IPS-18a (cell line): ENCODE data around the gene FBLL1.
"Not testable (repeated sequence)": the region's sequence is repeated elsewhere in the genome, so short reads cannot be mapped to it uniquely, and the experiment has no call there.

Experiments used
- H3K27ac ChIP-seq: one replicate; pipeline ENCODE4 v1.5.1; 2013; ENCODE audit warnings: low read length
- H3K27me3 ChIP-seq: one replicate; pipeline ENCODE4 v1.6.1; 2013; ENCODE audit warnings: mild to moderate bottlenecking, low read length; ENCODE audit not compliant: control insufficient read depth, insufficient read depth
- H3K36me3 ChIP-seq: one replicate; pipeline ENCODE4 v1.6.1; 2013; ENCODE audit warnings: low read depth, low read length; ENCODE audit not compliant: control insufficient read depth
- H3K4me1 ChIP-seq: one replicate; pipeline ENCODE4 v1.6.1; 2013; ENCODE audit warnings: low read depth, low read length; ENCODE audit not compliant: control insufficient read depth
- H3K4me3 ChIP-seq: one replicate; pipeline ENCODE4 v1.5.1; 2013; ENCODE audit warnings: low read length
- H3K9ac ChIP-seq: one replicate; pipeline ENCODE4 v1.6.1; 2013; ENCODE audit warnings: mild to moderate bottlenecking, low read length, moderate library complexity
- H3K9me3 ChIP-seq: one replicate; pipeline ENCODE4 v1.6.1; 2013; ENCODE audit warnings: low read depth, low read length; ENCODE audit not compliant: control insufficient read depth

Gene FBLL1

DNA sequence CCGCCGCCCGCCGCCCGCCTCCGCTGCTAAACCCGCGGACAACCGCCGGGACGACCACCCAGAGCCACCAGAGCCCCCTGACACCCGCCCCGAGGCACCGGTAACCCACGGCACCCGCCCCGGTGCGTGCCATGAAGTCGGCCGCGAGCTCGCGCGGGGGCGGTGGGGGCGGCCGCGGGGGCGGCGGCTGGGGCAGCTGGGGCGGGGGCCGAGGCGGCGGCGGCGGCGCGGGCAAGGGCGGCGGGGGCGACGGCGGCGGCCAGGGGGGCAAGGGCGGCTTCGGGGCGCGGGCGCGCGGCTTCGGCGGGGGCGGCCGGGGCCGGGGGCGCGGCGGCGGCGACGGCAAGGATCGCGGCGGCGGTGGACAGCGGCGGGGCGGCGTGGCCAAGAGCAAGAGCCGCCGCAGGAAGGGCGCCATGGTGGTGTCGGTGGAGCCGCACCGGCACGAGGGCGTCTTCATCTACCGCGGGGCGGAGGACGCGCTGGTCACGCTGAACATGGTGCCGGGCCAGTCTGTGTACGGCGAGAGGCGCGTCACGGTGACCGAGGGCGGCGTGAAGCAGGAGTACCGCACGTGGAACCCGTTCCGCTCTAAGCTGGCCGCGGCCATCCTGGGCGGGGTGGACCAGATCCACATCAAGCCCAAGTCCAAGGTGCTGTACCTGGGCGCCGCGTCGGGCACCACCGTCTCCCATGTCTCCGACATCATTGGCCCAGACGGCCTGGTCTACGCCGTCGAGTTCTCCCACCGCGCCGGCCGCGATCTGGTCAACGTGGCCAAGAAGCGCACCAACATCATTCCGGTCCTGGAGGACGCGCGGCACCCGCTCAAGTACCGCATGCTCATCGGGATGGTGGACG, 499 bp downstream of the FBLL1 start:
- Histone ChIP-seq H3K27ac (no peak overlapping the region), H3K36me3 (no peaks in the 10 kb centered on the region), H3K9me3 (no peaks in the 10 kb centered on the region), H3K27me3 (peaks cover 17% of the 10 kb centered on the region), H3K4me3 (peak overlapping the region; percentile 54), H3K4me1 (no peaks in the 10 kb centered on the region), H3K9ac (no peak overlapping the region)

GRCh38 chr5:168530621-168531150, 1.6 kb downstream of the FBLL1 start:
- H3K27me3 ChIP-seq: peaks cover 17% of the 10 kb centered on the region
- no peaks in the 10 kb centered on the region for H3K9me3 ChIP-seq
- H3K27ac ChIP-seq: no peak overlapping the region
- H3K36me3 ChIP-seq: no peaks in the 10 kb centered on the region
- H3K9ac ChIP-seq: no peak overlapping the region
- H3K4me3 ChIP-seq: no peak overlapping the region
- H3K4me1 ChIP-seq: no peaks in the 10 kb centered on the region

GRCh38 chr5:168531191-168531590, 2.1 kb downstream of the FBLL1 start:
- Histone ChIP-seq H3K9me3 (no peaks in the 10 kb centered on the region), H3K4me1 (no peaks in the 10 kb centered on the region), H3K27ac (no peak overlapping the region), H3K9ac (no peak overlapping the region), H3K4me3 (no peak overlapping the region), H3K36me3 (no peaks in the 10 kb centered on the region), H3K27me3 (peaks cover 17% of the 10 kb centered on the region)

- no peaks in the 10 kb centered on the region for H3K4me1 ChIP-seq
- no peaks in the 10 kb centered on the region for H3K9me3 ChIP-seq
- H3K9ac ChIP-seq: no peak overlapping the region
- peaks cover 17% of the 10 kb centered on the region for H3K27me3 ChIP-seq
- H3K27ac ChIP-seq: no peak overlapping the region
- no peak overlapping the region for H3K4me3 ChIP-seq
- no peaks in the 10 kb centered on the region for H3K36me3 ChIP-seq
Measured at GRCh38 chr5:168531987-168532864, 3.1 kb downstream of the FBLL1 start.

DNA sequence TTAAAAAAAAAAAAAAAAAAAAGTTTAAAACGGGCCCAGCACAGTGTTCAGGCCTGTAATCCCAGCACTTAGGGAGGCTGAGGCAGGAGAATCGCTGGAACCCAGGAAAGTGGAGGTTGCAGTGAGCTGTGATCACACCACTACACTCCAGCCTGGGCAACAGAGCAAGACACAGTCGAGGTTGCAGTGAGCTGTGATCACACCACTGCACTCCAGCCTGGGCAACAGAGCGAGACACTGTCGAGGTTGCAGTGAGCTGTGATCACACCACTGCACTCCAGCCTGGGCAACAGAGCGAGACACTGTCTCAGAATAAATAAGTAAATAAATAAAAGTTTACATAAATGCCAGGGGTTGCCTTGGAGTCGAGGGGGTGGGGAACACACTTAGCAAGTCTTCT, 5.2 kb downstream of the FBLL1 start:
- peaks cover 13% of the 10 kb centered on the region for H3K27me3 ChIP-seq
- H3K4me3 ChIP-seq, H3K27ac ChIP-seq, H3K4me1 ChIP-seq, H3K9me3 ChIP-seq, H3K9ac ChIP-seq, H3K36me3 ChIP-seq: not testable (repeated sequence)

DNA sequence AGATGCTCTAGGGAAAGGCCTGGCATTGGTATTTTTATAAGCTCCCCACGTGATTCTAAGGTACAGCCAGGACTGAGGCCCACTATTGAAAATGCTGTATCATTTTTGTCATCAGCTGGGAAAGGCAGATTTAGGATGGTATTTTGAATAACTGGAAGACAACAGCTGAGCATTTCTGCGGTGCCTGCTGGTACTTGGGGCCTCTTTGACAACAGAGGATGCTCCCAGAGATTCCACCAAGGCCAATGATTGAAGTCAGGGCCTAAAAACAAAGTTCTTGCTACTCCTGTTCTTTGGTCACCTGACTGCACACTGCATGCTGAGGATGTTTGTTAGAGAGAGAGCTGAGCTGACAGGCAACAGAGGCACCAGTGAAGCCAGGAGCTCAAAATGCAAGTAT, 8.1 kb downstream of the FBLL1 start:
- Histone ChIP-seq H3K4me3 (no peak overlapping the region), H3K36me3 (no peaks in the 10 kb centered on the region), H3K9me3 (no peaks in the 10 kb centered on the region), H3K4me1 (no peaks in the 10 kb centered on the region), H3K27me3 (no peaks in the 10 kb centered on the region), H3K27ac (no peak overlapping the region), H3K9ac (no peak overlapping the region)

DNA sequence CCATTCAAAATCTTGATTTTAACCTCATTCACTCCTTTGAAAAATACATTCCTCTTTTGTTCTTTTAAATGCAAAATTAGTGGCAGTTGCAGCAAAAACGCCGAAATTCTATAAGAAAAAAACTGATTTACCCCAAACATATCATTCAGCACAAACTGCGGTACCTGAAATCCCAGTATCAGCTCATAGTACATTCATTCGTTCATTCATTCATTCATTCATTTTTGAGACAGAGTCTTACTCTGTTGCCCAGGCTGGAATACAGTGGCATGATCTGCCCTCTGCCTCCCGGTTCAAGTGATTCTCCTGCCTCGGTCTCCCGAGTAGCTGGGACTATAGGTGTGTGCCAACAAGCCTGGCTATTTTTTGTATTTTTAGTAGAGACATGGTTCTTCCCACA, 20.4 kb downstream of the FBLL1 start:
- H3K4me3 ChIP-seq: no peak overlapping the region
- H3K36me3 ChIP-seq: peaks cover 23% of the 10 kb centered on the region
- H3K9me3 ChIP-seq: no peaks in the 10 kb centered on the region
- H3K27me3 ChIP-seq: no peaks in the 10 kb centered on the region
- H3K9ac ChIP-seq: no peak overlapping the region
- no peak overlapping the region for H3K27ac ChIP-seq
- no peaks in the 10 kb centered on the region for H3K4me1 ChIP-seq

DNA sequence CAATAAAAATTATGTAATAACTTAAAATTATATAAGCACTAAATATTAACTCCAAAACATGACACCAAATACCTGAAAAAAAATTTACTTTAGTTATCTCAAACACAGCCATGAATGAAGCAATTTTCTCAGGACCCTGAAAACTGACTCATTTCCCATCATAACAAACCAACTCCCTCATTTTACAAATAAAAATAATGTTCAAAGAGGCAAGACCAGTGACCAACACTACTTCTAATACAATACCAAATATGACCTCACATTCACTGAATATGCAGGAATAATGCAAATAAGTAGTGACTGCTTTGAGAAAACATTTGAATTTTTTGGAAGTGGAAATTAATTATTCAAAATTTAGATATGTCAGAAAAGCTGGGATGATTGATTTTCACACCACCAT, 21.6 kb downstream of the FBLL1 start:
- Histone ChIP-seq H3K27me3 (no peaks in the 10 kb centered on the region), H3K9me3 (no peaks in the 10 kb centered on the region), H3K9ac (no peak overlapping the region), H3K27ac (no peak overlapping the region), H3K4me3 (no peak overlapping the region), H3K36me3 (peaks cover 34% of the 10 kb centered on the region), H3K4me1 (no peaks in the 10 kb centered on the region)

DNA sequence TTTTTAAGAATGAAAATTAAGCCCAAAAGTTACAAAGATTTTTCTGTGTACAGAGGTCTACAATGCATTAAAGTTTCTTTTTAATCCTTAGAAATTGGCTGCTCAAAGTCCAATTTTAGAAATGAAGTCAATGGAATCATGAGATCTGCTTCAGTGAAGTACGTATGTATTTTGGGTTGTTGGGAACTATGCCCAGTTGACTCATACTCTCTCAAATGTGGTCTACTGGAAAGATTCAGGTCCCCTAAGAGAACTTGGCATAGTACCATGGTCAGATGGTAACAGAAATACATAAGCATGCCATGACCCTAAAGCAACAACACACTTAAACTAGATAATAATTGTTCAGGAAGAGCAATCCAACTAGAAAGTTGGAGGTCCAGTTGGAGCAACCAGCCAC, 23.0 kb downstream of the FBLL1 start:
- Histone ChIP-seq H3K36me3 (peaks cover 48% of the 10 kb centered on the region), H3K27ac (no peak overlapping the region), H3K4me3 (no peak overlapping the region), H3K9me3 (no peaks in the 10 kb centered on the region), H3K9ac (no peak overlapping the region), H3K4me1 (no peaks in the 10 kb centered on the region), H3K27me3 (no peaks in the 10 kb centered on the region)

DNA sequence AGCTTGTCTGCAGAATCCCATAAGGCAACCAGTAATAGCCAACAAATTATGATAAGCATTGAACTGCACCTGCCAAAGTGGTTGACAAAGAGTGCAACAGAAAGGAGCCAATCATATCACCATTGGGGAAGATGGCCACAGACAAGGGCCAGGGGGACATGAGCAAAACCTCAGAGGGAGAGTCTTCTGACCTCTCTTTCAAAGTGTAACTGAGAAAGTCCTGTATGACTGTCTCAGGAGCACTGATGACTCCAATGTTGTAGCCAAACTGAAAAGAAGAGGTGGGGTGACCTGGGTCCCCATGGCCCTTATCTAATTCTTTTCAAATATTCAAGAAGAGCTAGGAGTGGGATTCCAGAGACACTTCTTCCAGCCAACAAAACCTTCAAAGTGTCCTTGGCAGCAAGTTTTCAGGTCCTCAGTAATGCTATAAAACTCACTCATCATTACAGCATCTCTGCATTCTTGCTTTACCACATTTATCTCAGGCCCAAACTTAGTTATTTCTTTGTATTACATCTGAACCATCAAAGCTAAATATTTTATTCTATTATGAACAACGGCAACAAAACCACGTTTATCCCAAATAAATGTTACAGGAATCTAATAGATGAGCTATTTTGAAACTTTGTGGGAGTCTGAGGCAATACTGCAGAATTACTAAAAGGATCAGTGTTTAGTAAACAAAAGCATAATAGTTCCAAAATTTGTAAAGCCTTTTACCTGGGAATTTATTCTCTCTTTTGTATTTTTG, 24.4 kb downstream of the FBLL1 start:
- Histone ChIP-seq H3K4me1 (no peaks in the 10 kb centered on the region), H3K4me3 (no peak overlapping the region), H3K9ac (no peak overlapping the region), H3K9me3 (no peaks in the 10 kb centered on the region), H3K27me3 (no peaks in the 10 kb centered on the region), H3K36me3 (peaks cover 59% of the 10 kb centered on the region), H3K27ac (no peak overlapping the region)

GRCh38 chr5:168557389-168557788, 28.3 kb downstream of the FBLL1 start:
- Histone ChIP-seq H3K9ac (no peak overlapping the region), H3K9me3 (no peaks in the 10 kb centered on the region), H3K27ac (no peak overlapping the region), H3K4me3 (no peak overlapping the region), H3K27me3 (no peaks in the 10 kb centered on the region), H3K4me1 (no peaks in the 10 kb centered on the region), H3K36me3 (peaks cover 85% of the 10 kb centered on the region)
